GM19438 (cell line): ENCODE results near the gene SIL1.
"Not testable (repeated sequence)": the region's sequence is repeated elsewhere in the genome, so short reads cannot be mapped to it uniquely, and the experiment has no call there.

Experiments
- ATAC-seq: cut with Tn5 transposase; IDR thresholded peaks from one replicate; pipeline ENCODE4 v1.9.1; 2021; ENCODE audit warnings: low read depth; ENCODE audit not compliant: unreplicated experiment

SIL1 gene

DNA sequence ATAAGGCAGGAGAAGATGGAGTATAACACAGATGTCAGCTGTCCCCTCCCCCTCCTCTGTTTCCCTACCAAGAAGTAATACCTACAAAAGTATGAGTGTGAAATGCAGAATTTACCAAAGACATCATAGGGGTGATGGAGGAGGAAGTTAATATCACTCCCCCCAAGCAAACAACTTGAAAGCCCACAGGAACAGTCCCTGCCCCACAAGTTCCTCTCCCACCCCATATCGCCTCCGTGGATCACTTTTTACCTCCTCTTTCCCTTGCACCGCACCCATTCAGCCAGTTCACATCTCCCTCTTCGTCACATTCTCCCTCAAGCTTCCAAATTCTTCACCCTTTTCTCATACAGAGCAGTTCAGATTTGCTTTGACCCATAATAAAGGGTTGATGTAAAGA is 7.0 kb upstream of the SIL1 start:
- ATAC-seq: no peak

- no peak for ATAC-seq
These were observed 6.0 kb upstream of the SIL1 start for GRCh38 chr5:139204196-139204595.

DNA sequence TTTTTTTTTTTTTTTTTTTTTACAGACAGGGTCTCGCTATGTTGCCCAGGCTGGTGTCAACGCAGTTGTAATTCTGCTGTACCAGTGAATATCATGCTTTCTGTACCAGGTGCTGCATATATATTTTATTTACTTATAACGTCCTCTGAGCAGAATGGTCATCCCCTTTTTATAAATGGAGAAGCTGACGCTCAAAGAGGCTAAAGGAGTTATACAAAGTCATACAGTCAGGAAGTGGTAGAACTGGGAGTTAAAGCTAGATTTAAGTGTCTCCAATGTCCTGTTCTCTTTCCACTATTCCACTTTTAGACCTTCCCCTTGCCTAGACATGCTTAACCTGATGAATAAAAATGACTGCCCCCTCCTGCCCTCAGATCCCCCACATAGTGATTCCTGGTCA is 1.2 kb upstream of the SIL1 start:
- ATAC-seq: no peak

DNA sequence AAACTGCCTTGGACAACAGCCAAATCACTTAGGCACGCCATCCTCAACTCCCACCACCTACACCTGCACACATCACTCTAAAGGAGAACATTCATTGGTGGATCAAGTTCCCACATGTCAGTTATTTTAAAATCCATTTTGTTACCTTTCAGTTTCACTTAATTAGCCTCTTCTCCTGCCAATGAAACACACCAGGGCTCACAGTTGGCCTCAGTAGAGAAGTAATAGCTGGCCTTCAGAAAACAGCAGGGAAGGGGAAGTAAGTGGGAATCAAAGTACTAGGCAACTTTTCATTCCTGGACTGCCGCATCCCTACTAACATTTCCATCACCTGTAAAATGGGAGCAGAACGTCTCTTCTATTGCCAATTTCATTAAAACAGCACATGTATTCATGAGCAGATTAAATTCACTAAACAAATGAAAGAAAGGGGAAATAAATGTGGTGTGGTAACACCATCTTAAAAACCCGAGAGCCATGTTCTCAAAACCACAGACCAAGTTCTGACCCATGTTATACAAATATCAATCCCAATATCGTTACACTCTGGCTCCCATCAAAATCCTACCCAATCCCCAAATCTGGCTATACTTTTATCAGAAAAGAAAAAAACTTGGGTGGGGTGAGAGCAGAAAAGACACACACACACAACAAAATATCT is 1.7 kb downstream of the SIL1 start:
- ATAC-seq: no peak

- ATAC-seq: no peak
These were observed 3.7 kb downstream of the SIL1 start for GRCh38 chr5:139194486-139194885.

DNA sequence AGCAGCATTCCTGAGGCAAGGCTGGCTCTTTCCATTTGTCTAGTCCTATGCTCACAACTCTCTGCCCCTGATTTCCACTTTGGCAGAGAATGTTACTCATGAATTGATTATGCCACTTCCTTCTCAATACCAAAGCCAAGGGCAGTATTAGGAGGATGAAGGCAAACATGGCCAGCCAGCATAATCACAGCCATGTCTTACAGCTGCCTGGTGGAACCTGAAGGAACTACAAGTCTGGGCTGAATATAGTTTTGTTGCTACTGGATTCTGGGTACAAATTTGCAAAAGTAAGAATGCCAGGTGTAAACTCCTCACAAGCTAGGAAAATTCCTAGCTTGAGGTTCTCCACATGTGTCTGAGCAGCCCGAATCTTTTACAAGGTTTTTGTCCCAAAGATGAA is 4.2 kb downstream of the SIL1 start:
- ATAC-seq: no peak

DNA sequence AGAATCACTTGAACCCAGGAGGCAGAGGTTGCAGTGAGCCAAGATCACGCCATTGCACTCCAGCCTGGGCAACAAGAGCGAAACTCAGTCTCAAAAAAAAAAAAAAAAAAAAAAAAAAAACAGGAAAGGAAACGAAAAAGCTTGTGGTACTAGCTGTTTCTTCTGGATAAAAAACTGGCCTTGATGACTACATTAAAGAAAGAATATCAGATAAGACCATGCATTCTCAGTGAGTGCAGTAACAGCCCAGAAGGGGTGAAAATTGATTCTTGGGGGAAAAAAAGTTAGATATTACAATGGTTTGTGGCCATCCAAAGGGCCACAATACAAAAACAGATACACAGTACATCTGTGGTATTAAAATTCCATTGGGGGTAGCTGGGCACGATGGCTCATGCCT is 5.3 kb downstream of the SIL1 start:
- not testable (repeated sequence) for ATAC-seq

DNA sequence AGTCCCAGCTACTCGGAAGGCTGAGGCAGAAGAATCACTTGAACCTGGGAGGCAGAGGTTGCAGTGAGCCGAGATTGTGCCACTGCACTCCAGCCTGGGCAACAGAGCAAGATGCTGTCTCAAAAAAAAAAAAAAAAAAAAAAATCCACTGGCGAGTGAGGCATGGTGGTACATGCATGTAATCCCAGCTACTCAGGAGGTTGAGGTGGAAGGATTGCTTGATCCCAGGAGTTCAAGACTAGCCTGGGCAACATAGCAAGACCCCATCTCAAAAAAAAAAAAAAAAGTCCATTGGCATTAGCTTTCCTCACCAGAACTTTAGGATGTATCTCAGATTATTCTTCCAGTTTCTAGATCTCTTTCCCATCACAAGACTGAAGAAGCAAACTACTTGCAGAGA is 6.2 kb downstream of the SIL1 start:
- ATAC-seq: not testable (repeated sequence)

- ATAC-seq: no peak
These were observed 8.0 kb downstream of the SIL1 start for GRCh38 chr5:139190125-139190524.

GRCh38 chr5:139188558-139189270 is 9.5 kb downstream of the SIL1 start:
- ATAC-seq: no peak

DNA sequence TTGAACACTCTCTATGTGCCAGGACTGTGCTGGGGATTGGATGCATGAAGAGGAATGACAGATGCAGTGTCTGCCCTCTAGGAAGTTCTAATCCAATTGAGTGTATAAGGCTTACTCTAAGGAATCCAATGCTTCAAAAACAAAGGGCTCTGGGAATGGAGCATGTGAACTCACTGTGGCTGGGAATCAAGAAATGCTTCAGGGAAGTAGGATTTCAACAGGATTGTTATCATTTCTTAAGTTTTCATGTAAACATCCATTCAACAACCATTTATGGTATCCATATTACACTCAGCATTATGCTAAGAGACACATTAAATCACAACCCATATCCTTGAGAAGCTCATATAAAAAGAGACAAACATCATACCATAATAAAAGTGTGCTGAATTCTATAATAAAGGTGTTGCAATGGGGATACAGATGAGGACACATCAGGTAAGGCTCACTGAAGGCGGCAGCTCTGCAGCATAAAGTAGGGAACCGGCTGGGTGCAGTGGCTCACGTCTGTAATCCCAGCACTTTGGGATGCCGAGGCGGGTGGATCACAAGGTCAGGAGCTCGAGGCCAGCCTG is 11.3 kb downstream of the SIL1 start:
- no peak for ATAC-seq

- no peak for ATAC-seq
These were observed 11.9 kb downstream of the SIL1 start for GRCh38 chr5:139186261-139186660.

DNA sequence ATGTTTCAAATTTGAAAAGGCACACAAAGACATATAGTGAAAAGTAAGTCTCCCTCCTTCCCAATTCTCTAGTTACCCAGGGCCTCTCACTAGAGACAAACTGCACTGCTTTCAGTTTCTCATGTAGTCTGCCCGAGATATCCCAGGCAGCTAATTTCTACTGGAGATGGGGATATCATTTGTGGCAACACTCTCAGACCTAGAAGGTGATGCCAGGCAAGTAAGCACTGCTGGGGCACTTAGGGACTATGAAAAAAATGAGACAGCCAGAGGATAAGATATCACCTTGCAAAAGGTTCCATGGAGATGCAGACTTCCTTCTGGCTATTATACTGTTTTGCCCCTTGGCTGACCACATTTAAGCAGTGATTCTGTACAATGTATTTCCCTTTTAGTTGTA is 12.6 kb downstream of the SIL1 start:
- ATAC-seq: no peak

DNA sequence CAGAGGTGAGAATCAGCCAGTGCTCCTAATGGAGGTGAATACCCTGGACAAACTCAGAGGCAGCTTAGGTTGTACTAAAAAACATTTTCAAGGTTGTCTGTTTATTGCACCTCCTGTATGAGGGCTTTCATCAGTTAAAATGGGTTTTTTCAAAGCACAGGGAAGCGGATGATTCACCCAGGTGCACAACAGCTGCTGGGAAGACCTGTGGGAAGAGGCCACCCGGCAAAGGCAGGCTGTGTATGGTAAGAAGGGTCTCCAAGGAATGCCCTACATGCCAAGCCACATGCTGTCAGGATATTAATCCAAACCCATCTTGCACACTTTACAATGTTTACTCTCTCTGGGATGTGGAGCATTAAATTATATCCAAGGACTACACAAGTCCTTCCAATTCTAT is 14.7 kb downstream of the SIL1 start:
- no peak for ATAC-seq

- ATAC-seq: no peak
These were observed 15.5 kb downstream of the SIL1 start for GRCh38 chr5:139182528-139183296.

- no peak for ATAC-seq
These were observed 16.2 kb downstream of the SIL1 start for GRCh38 chr5:139181835-139182452.

GRCh38 chr5:139181322-139181730 is 16.8 kb downstream of the SIL1 start:
- no peak for ATAC-seq

- no peak for ATAC-seq
These were observed 17.3 kb downstream of the SIL1 start for GRCh38 chr5:139180850-139181249.

- ATAC-seq: not testable (repeated sequence)
These were observed 18.2 kb downstream of the SIL1 start for GRCh38 chr5:139179778-139180513.

DNA sequence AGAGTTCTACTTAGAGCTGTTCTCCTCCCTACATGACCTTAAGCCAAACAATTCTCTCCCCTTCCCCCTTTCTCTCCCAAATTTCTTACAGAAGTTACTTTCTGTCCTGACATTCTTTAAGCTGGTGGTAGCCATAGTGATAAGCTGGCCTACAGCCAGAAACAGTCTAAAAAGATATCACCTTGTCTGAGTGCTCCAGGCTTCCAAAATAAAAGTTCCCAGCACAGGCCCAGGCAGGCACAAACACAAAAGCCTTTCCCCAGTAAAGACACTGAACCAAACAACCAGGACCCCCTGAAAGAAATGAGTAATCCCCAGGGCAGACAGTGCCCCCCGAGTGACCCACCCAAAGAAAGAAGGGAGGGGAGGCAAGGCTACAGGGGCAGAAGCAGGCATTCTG is 19.2 kb downstream of the SIL1 start:
- no peak for ATAC-seq
